Measurements from ENCODE around the gene ZDHHC17.
A peak's percentile ranks its signal among the peaks of the same experiment; 100 is the strongest.
"Not testable (repeated sequence)": the region's sequence is repeated elsewhere in the genome, so short reads cannot be mapped to it uniquely, and the experiment has no call there.

The ZDHHC17 gene

GRCh38 chr12:76763746-76764675, at the start of gene ZDHHC17:
Gene ZDHHC17, plus strand, starts transcription at chr12:76764115. Its CDS starts 122 bp downstream, at chr12:76764237.
- DNase-seq (ENCODE audit: low read depth in 2 of 2), result peak; percentile 82

GRCh38 chr12:76714415-76714814, 49.5 kb upstream of the ZDHHC17 start:
- DNase-seq (ENCODE audit: low read depth in 2 of 2), result no peak

- no peak for DNase-seq (ENCODE audit: low read depth in 2 of 2)
These were observed 49.1 kb upstream of the ZDHHC17 start for GRCh38 chr12:76714861-76715260.

- DNase-seq (ENCODE audit: low read depth in 2 of 2), result no peak
These were observed 48.6 kb upstream of the ZDHHC17 start for GRCh38 chr12:76715332-76715731.

GRCh38 chr12:76717314-76717713, 46.6 kb upstream of the ZDHHC17 start:
- no peak for DNase-seq (ENCODE audit: low read depth in 2 of 2)

GRCh38 chr12:76719171-76720041, 44.5 kb upstream of the ZDHHC17 start:
- DNase-seq (ENCODE audit: low read depth in 2 of 2), result no peak

GRCh38 chr12:76720068-76720467, 43.8 kb upstream of the ZDHHC17 start:
- no peak for DNase-seq (ENCODE audit: low read depth in 2 of 2)

- DNase-seq (ENCODE audit: low read depth in 2 of 2), result no peak
These were observed 37.3 kb upstream of the ZDHHC17 start for GRCh38 chr12:76726626-76727025.

GRCh38 chr12:76732188-76732587, 31.7 kb upstream of the ZDHHC17 start:
- DNase-seq (ENCODE audit: low read depth in 2 of 2), result not testable (repeated sequence)

- DNase-seq (ENCODE audit: low read depth in 2 of 2), result not testable (repeated sequence)
These were observed 26.2 kb upstream of the ZDHHC17 start for GRCh38 chr12:76737689-76738088.

GRCh38 chr12:76738824-76739579, 24.9 kb upstream of the ZDHHC17 start:
- no peak for DNase-seq (ENCODE audit: low read depth in 2 of 2)

- DNase-seq (ENCODE audit: low read depth in 2 of 2), result no peak
These were observed 24.0 kb upstream of the ZDHHC17 start for GRCh38 chr12:76739896-76740295.

- DNase-seq (ENCODE audit: low read depth in 2 of 2), result no peak
These were observed 23.4 kb upstream of the ZDHHC17 start for GRCh38 chr12:76740501-76740900.

GRCh38 chr12:76745343-76745742, 18.6 kb upstream of the ZDHHC17 start:
- DNase-seq (ENCODE audit: low read depth in 2 of 2), result no peak

GRCh38 chr12:76746516-76746915, 17.4 kb upstream of the ZDHHC17 start:
- no peak for DNase-seq (ENCODE audit: low read depth in 2 of 2)

- DNase-seq (ENCODE audit: low read depth in 2 of 2), result no peak
These were observed 16.7 kb upstream of the ZDHHC17 start for GRCh38 chr12:76747245-76747644.

- no peak for DNase-seq (ENCODE audit: low read depth in 2 of 2)
These were observed 8.0 kb upstream of the ZDHHC17 start for GRCh38 chr12:76755829-76756379.

- no peak for DNase-seq (ENCODE audit: low read depth in 2 of 2)
These were observed 6.2 kb upstream of the ZDHHC17 start for GRCh38 chr12:76757694-76758093.

GRCh38 chr12:76762601-76762980, 1.3 kb upstream of the ZDHHC17 start:
- no peak for DNase-seq (ENCODE audit: low read depth in 2 of 2)

- no peak for DNase-seq (ENCODE audit: low read depth in 2 of 2)
These were observed 941 bp downstream of the ZDHHC17 start for GRCh38 chr12:76764856-76765255.

GRCh38 chr12:76765598-76765997, 1.7 kb downstream of the ZDHHC17 start:
- no peak for DNase-seq (ENCODE audit: low read depth in 2 of 2)
